ENCODE results near the gene PPP6C.

GRCh38 chr9:125176636-125177035 is 13.0 kb downstream of the PPP6C start:
- TF ChIP-seq CTCF (IDR thresholded peaks at IDR 0.05) = no peak
- no peak for TF ChIP-seq ZFX (IDR thresholded peaks at IDR 0.05; ENCODE audit: borderline replicate concordance)
